HEK293 (cell line): Measurements from ENCODE around the gene TUFM.

Source experiments
- AEBP2 ChIP-seq: fragments of 450-650 bp; formaldehyde crosslinking; IDR thresholded peaks from 2 replicates; pipeline ENCODE4 v1.5.1; 2016; ENCODE audit warnings: missing biosample characterization, missing genetic modification characterization, borderline replicate concordance
- GLI4 ChIP-seq: fragments of 450-650 bp; formaldehyde crosslinking; IDR thresholded peaks from 2 replicates; pipeline ENCODE4 v1.5.1; 2016; ENCODE audit warnings: missing biosample characterization, missing genetic modification characterization
- HIC1 ChIP-seq: fragments of 450-650 bp; formaldehyde crosslinking; IDR thresholded peaks from 2 replicates; pipeline ENCODE4 v1.5.1; 2016; ENCODE audit warnings: missing biosample characterization, missing genetic modification characterization
- HOXD13 ChIP-seq: sonication (generic); formaldehyde crosslinking; IDR thresholded peaks from 2 replicates; pipeline ENCODE4 v1.8.0; 2022; ENCODE audit warnings: missing genetic modification reagents, borderline replicate concordance
- OSR2 ChIP-seq: fragments of 450-650 bp; formaldehyde crosslinking; IDR thresholded peaks from 2 replicates; pipeline ENCODE4 v1.5.1; 2016; ENCODE audit warnings: missing biosample characterization, missing genetic modification characterization
- PATZ1 ChIP-seq: fragments of 450-650 bp; formaldehyde crosslinking; IDR thresholded peaks from 2 replicates; pipeline ENCODE4 v1.5.1; 2016; ENCODE audit warnings: missing biosample characterization, missing genetic modification characterization
- REST ChIP-seq: fragments of 450-650 bp; formaldehyde crosslinking; IDR thresholded peaks from 2 replicates; pipeline ENCODE4 v1.5.1; 2016; ENCODE audit warnings: missing biosample characterization, missing genetic modification characterization
- SALL2 ChIP-seq: fragments of 450-650 bp; formaldehyde crosslinking; IDR thresholded peaks from 2 replicates; pipeline ENCODE4 v1.5.0; 2017; ENCODE audit warnings: missing biosample characterization, mild to moderate bottlenecking, missing genetic modification characterization, borderline replicate concordance
- SETDB1 ChIP-seq: IDR thresholded peaks from one replicate; pipeline ENCODE4 v1.6.1; 2017; ENCODE audit warnings: mild to moderate bottlenecking, low read length, moderate library complexity, mixed read lengths; ENCODE audit not compliant: insufficient read length
- SP2 ChIP-seq: fragments of 450-650 bp; formaldehyde crosslinking; IDR thresholded peaks from 2 replicates; pipeline ENCODE4 v1.5.1; 2016; ENCODE audit warnings: missing biosample characterization, missing genetic modification characterization
- ZBTB10 ChIP-seq: fragments of 450-650 bp; formaldehyde crosslinking; IDR thresholded peaks from 2 replicates; pipeline ENCODE4 v1.5.1; 2016; ENCODE audit warnings: missing biosample characterization, missing genetic modification characterization
- ZFP69B ChIP-seq: fragments of 450-650 bp; formaldehyde crosslinking; IDR thresholded peaks from 2 replicates; pipeline ENCODE4 v1.5.1; 2016; ENCODE audit warnings: missing biosample characterization, missing genetic modification characterization
- ZNF112 ChIP-seq: fragments of 450-650 bp; formaldehyde crosslinking; IDR thresholded peaks from 2 replicates; pipeline ENCODE4 v1.5.0; 2017; ENCODE audit warnings: missing biosample characterization, missing genetic modification characterization
- ZNF169 ChIP-seq: fragments of 450-650 bp; formaldehyde crosslinking; IDR thresholded peaks from 2 replicates; pipeline ENCODE4 v1.5.1; 2016; ENCODE audit warnings: missing biosample characterization, missing genetic modification characterization
- ZNF23 ChIP-seq: fragments of 450-650 bp; formaldehyde crosslinking; IDR thresholded peaks from 2 replicates; pipeline ENCODE4 v1.5.1; 2016; ENCODE audit warnings: missing biosample characterization, missing genetic modification characterization, borderline replicate concordance
- ZNF391 ChIP-seq: fragments of 450-650 bp; formaldehyde crosslinking; IDR thresholded peaks from 2 replicates; pipeline ENCODE4 v1.5.1; 2016; ENCODE audit warnings: low read depth, missing biosample characterization, missing genetic modification characterization, borderline replicate concordance
- ZNF394 ChIP-seq: fragments of 450-650 bp; formaldehyde crosslinking; IDR thresholded peaks from 2 replicates; pipeline ENCODE4 v1.5.1; 2016; ENCODE audit warnings: missing biosample characterization, missing genetic modification characterization, mild to moderate bottlenecking, moderate library complexity, borderline replicate concordance
- ZNF398 ChIP-seq: fragments of 450-650 bp; formaldehyde crosslinking; IDR thresholded peaks from 2 replicates; pipeline ENCODE4 v1.5.1; 2017; ENCODE audit warnings: missing biosample characterization, missing genetic modification characterization
- ZNF501 ChIP-seq: fragments of 450-650 bp; formaldehyde crosslinking; IDR thresholded peaks from 2 replicates; pipeline ENCODE4 v1.5.1; 2016; ENCODE audit warnings: missing biosample characterization, missing genetic modification characterization
- ZNF561 ChIP-seq: fragments of 450-650 bp; IDR thresholded peaks from 2 replicates; pipeline ENCODE4 v1.5.1; 2018; ENCODE audit warnings: missing biosample characterization, missing genetic modification characterization, borderline replicate concordance
- ZNF645 ChIP-seq: fragments of 450-650 bp; formaldehyde crosslinking; IDR thresholded peaks from 2 replicates; pipeline ENCODE4; 2016; ENCODE audit warnings: missing biosample characterization, missing genetic modification characterization
- ZNF747 ChIP-seq: fragments of 450-650 bp; formaldehyde crosslinking; IDR thresholded peaks from 2 replicates; pipeline ENCODE4 v1.5.1; 2016; ENCODE audit warnings: missing biosample characterization, missing genetic modification characterization
- ZNF837 ChIP-seq: fragments of 450-650 bp; formaldehyde crosslinking; IDR thresholded peaks from 2 replicates; pipeline ENCODE4 v1.5.1; 2016; ENCODE audit warnings: missing biosample characterization, missing genetic modification characterization

Gene TUFM

GRCh38 chr16:28846080-28846932, at the start of gene TUFM (continued):
- TF ChIP-seq ZBTB10 (tag by site-specific recombination) = peak; percentile 80
- TF ChIP-seq ZNF391 (tag by site-specific recombination) = peak; percentile 67; the same call in 1 of the 2 replicates
- TF ChIP-seq ZNF112 (tag by site-specific recombination) = no peak
- no peak for TF ChIP-seq HOXD13 (CRISPR knock-in tag)
- no peak; the same call in 1 of the 2 replicates for TF ChIP-seq SALL2 (tag by site-specific recombination)
- TF ChIP-seq AEBP2 (tag by site-specific recombination) = no peak
- TF ChIP-seq ZNF837 = no peak
- no peak for TF ChIP-seq ZNF645 (tag by site-specific recombination)
- no peak for TF ChIP-seq ZNF747
- no peak; the same call in none of the 2 replicates for TF ChIP-seq ZNF501 (tag by site-specific recombination)
- no peak; the same call in 1 of the 2 replicates for TF ChIP-seq REST (tag by site-specific recombination)
- no peak; the same call in 1 of the 2 replicates for TF ChIP-seq HIC1 (tag by site-specific recombination)
- TF ChIP-seq ZNF398 (tag by site-specific recombination) = peak; percentile 86
- peak; percentile 98 for TF ChIP-seq ZNF561 (tag by site-specific recombination)
- TF ChIP-seq GLI4 (tag by site-specific recombination) = no peak
- peak; percentile 96 for TF ChIP-seq SP2
- no peak for TF ChIP-seq ZNF23 (tag by site-specific recombination)
- peak; percentile 94 for TF ChIP-seq PATZ1
- TF ChIP-seq SETDB1 = no peak
- TF ChIP-seq OSR2 (tag by site-specific recombination) = no peak
- TF ChIP-seq ZNF394 (tag by site-specific recombination) = peak; percentile 27
- no peak for TF ChIP-seq ZNF169
- no peak for TF ChIP-seq ZFP69B (tag by site-specific recombination)
